DOHH2 (cell line): ENCODE data around the gene KCNE1.
"Not testable (repeated sequence)": the region's sequence is repeated elsewhere in the genome, so short reads cannot be mapped to it uniquely, and the experiment has no call there.

Source experiments
- EZH2phosphoT487 ChIP-seq: fragments of 200-600 bp; sonication (generic); IDR thresholded peaks from 2 replicates; pipeline ENCODE4 v1.6.1; 2017; ENCODE audit warnings: borderline replicate concordance, mild to moderate bottlenecking, antibody characterized with exemption, low read length, moderate library complexity, mixed read lengths
- TF ChIP-seq, protein P1 (sequence below): fragments of 200-600 bp; sonication (generic); IDR thresholded peaks from one replicate; pipeline ENCODE4 v1.5.1; 2014; ENCODE audit warnings: antibody characterized with exemption, mild to moderate bottlenecking, low read depth, low read length; ENCODE audit not compliant: poor library complexity, severe bottlenecking

DNA sequence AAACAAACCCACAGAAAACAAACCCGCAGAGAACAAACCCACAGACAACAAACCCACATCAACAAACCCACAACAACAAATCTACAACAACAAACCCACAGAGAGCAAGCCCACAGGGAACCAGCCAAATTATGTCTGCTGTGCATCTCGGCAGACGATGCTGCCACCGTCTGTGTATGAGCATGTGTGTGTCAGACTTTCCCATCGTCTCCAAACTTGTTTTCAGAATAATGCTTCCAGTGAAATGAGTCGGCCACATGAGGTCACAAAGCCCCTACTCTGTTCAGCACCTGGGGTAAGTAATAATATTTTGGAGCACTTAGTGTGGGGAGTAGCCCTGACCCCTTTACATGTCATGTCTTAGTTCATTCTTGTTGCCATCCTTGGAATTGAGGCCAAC, 105.9 kb downstream of the KCNE1 start:
- TF ChIP-seq, protein P1, sequence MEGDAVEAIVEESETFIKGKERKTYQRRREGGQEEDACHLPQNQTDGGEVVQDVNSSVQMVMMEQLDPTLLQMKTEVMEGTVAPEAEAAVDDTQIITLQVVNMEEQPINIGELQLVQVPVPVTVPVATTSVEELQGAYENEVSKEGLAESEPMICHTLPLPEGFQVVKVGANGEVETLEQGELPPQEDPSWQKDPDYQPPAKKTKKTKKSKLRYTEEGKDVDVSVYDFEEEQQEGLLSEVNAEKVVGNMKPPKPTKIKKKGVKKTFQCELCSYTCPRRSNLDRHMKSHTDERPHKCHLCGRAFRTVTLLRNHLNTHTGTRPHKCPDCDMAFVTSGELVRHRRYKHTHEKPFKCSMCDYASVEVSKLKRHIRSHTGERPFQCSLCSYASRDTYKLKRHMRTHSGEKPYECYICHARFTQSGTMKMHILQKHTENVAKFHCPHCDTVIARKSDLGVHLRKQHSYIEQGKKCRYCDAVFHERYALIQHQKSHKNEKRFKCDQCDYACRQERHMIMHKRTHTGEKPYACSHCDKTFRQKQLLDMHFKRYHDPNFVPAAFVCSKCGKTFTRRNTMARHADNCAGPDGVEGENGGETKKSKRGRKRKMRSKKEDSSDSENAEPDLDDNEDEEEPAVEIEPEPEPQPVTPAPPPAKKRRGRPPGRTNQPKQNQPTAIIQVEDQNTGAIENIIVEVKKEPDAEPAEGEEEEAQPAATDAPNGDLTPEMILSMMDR = not testable (repeated sequence)
- not testable (repeated sequence) for TF ChIP-seq EZH2phosphoT487
